A549 treated with ZK216348 at 1 μM for 4 hours (cell line): ENCODE results near the gene RGS7. TPM values are rescaled to one million over a fixed set of nuclear protein-coding genes. Genes with fewer than 3 reads are reported as not detected.

Experiments
- total RNA-seq: library from RNA; stranded (reverse); fragments of 200-300 nt; extraction: Qiagen RNA extraction; gene quantifications from 5 replicates; pipeline ENCODE4 v1.2.3, GENCODE V29; 2022; ENCODE audit warnings: low read depth

RGS7 gene
- total RNA-seq = not detected in 5 replicates

DNA sequence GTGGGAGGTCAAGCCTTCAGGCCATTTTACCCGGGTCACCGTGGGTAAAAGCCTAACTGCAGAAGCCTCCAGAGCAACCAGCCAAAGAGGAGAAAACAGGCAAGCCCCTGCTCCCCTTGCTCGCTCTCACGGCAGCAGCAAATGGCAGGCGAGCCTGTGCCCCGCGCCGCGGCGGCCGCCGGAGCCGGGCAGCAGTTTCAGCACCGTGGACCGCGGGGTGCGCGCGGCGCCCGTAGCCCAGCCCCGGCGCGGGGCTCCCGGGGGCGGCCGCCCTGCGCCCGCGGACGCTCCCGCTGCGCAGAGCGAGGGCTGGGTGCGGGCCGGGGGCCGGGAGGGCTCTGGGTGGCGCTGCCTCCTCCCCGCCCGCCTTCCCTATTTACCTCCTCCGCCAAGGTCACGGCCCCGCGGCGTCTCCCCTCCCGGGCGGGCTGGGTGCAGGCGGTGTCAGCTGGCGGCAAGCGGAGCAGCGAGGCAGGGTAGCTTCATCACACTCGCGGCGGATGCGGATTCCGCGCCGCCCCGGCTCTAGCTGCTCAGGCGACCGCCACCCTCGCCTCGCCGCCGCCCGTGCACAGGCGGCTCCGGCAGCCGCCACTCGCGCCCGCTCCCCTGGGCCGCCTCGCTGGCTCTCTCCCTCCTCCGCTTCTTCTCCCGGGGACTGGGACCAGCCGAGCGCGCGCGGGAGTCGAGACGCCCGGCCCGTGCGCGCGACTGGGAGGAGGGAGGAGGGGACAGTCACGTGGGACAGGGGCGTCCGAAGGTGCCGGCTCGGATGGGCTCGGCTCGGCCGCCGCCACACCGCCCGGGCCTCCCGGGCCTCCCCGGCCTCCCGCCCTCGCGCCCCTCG is at the start of gene RGS7:
Gene RGS7, minus strand, starts transcription at position 687 of the 847 bp plus-strand sequence.

Other genes starting within 250 kb of the RGS7 start
- gene FH, start 162.6 kb upstream of the RGS7 start, total RNA-seq = 83.2 to 100.0 TPM (median 88.9 TPM) in 5 replicates
- 0.46 to 2.0 TPM (median 1.5 TPM) in 5 replicates for gene KMO, start 175.2 kb upstream of the RGS7 start, total RNA-seq